Measurements from ENCODE around the gene RPL13. TPM values are rescaled to one million over a fixed set of nuclear protein-coding genes. Genes with fewer than 3 reads are reported as not detected.

RPL13 gene
- total RNA-seq, 6 donors from 2014 or later = 1,332 to 3,837 (median 2,323) TPM

GRCh38 chr16:89588413-89589109 lies 28.1 kb downstream of the RPL13 start:
- TF ChIP-seq POLR2AphosphoS5 (IDR thresholded peaks at IDR 0.05) (no peak), EP300 (IDR thresholded peaks at IDR 0.05) (no peak), CTCF (IDR thresholded peaks at IDR 0.05) (no peak), POLR2A (IDR thresholded peaks at IDR 0.05) (no peak)
- no peaks in the 10 kb centered on the region for H3K27me3 ChIP-seq
- H3K9me3 ChIP-seq = no peaks in the 10 kb centered on the region
- H3K4me3 ChIP-seq = no peak overlapping the region
- ATAC-seq (ENCODE audit: low FRiP score in 2 of 2) (no peak), DNase-seq (peak in 1 of 2 donors; percentile 68)
- H3K36me3 ChIP-seq = no peaks in the 10 kb centered on the region
- peaks cover 0 to 9% (median 3%) of the 10 kb centered on the region in 4 donors for H3K4me1 ChIP-seq
- 92 to 94% methylated on average over 6 to 22 of the region's 26 CpGs for WGBS, 2 donors
- no peak overlapping the region for H3K27ac ChIP-seq

GRCh38 chr16:89589241-89589926 lies 28.9 kb downstream of the RPL13 start:
- DNase-seq (peak in 1 of 2 donors; percentile 71), ATAC-seq (ENCODE audit: low FRiP score in 2 of 2) (peak in 1 of 2 donors; percentile 7)
- no peak overlapping the region for H3K27ac ChIP-seq
- 91 to 95% methylated on average over 18 to 21 of the region's 21 CpGs for WGBS, 2 donors
- H3K4me1 ChIP-seq = peaks cover 0 to 9% (median 3%) of the 10 kb centered on the region in 4 donors
- H3K4me3 ChIP-seq = no peak overlapping the region
- TF ChIP-seq EP300 (IDR thresholded peaks at IDR 0.05) (no peak), POLR2A (IDR thresholded peaks at IDR 0.05) (no peak), POLR2AphosphoS5 (IDR thresholded peaks at IDR 0.05) (no peak), CTCF (IDR thresholded peaks at IDR 0.05) (no peak)
- H3K36me3 ChIP-seq = no peaks in the 10 kb centered on the region
- H3K9me3 ChIP-seq = no peaks in the 10 kb centered on the region
- H3K27me3 ChIP-seq = no peaks in the 10 kb centered on the region

- TF ChIP-seq EP300 (IDR thresholded peaks at IDR 0.05) = no peak
- TF ChIP-seq CTCF (IDR thresholded peaks at IDR 0.05) = no peak
- TF ChIP-seq POLR2AphosphoS5 (IDR thresholded peaks at IDR 0.05) = no peak
- TF ChIP-seq POLR2A (IDR thresholded peaks at IDR 0.05) = no peak
- DNase-seq (no peak), ATAC-seq (ENCODE audit: low FRiP score in 2 of 2) (no peak)
- no peaks in the 10 kb centered on the region for H3K9me3 ChIP-seq
- no peaks in the 10 kb centered on the region for H3K36me3 ChIP-seq
- H3K27me3 ChIP-seq = no peaks in the 10 kb centered on the region
- no peaks in the 10 kb centered on the region for H3K4me1 ChIP-seq
- no peak overlapping the region for H3K27ac ChIP-seq
- 72 to 84% methylated on average over 13 to 15 of the region's 15 CpGs for WGBS, 2 donors
- no peak overlapping the region for H3K4me3 ChIP-seq
These were observed 33.4 kb downstream of the RPL13 start for GRCh38 chr16:89593841-89594240.

GRCh38 chr16:89595330-89596060 lies 35.0 kb downstream of the RPL13 start:
- no peak for ATAC-seq (ENCODE audit: low FRiP score in 2 of 2)
- H3K27me3 ChIP-seq = no peaks in the 10 kb centered on the region
- no peak overlapping the region for H3K4me3 ChIP-seq
- H3K36me3 ChIP-seq = no peaks in the 10 kb centered on the region
- no peaks in the 10 kb centered on the region for H3K4me1 ChIP-seq
- H3K9me3 ChIP-seq = no peaks in the 10 kb centered on the region
- no peak for TF ChIP-seq CTCF (IDR thresholded peaks at IDR 0.05)
- TF ChIP-seq EP300 (IDR thresholded peaks at IDR 0.05) = no peak
- no peak overlapping the region for H3K27ac ChIP-seq
- peak in 1 of 2 donors; percentile 82 for DNase-seq
- WGBS, 2 donors = 95 to 97% methylated on average over 17 to 47 of the region's 47 CpGs

Measured in upper lobe of left lung (tissue), 6 donors.